ENCODE results near the gene INTS4. TPM values are rescaled to one million over a fixed set of nuclear protein-coding genes. Genes with fewer than 3 reads are reported as not detected.
A peak's percentile ranks its signal among the peaks of the same experiment; 100 is the strongest.

Gene INTS4
- total and polyA plus RNA-seq, 2 experiments from 2014 or later = 24.6 to 47.6 TPM

DNA sequence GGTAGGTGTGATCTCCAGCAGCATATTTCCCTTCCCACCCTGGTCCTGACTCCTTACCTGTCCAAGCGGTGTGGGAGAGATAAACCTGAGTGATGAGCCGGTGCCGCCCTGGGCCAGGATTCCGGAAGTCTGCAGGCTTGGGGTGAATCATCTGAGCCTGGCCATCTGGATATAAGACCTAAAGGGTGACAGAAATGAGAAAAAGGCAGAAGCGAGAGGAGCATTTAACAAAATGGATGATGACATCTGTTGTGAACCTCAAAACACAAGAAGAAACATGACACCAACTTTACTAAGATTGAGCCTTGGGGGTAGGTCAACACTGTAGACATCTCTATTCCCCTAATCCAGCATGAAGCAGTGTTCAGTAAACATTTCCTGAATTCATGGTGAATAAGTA, 110.7 kb downstream of the INTS4 start:
- no peaks in the 10 kb centered on the region for H3F3A ChIP-seq (replicated peaks; ENCODE audit: low read depth)
- H3K79me2 ChIP-seq (replicated peaks; ENCODE audit: insufficient read depth) = no peaks in the 10 kb centered on the region
- H3K27me3 Mint-ChIP-seq (ENCODE audit: insufficient read depth, low read depth, poor library complexity) = peaks cover 3% of the 10 kb centered on the region
- peak overlapping the region; percentile 50; the same call in 1 of the 2 replicates for H3K27ac Mint-ChIP-seq
- no peaks in the 10 kb centered on the region for H3K9me2 ChIP-seq (ENCODE audit: insufficient read depth)
- no peak overlapping the region for H2AFZ ChIP-seq
- TF ChIP-seq, protein P1, sequence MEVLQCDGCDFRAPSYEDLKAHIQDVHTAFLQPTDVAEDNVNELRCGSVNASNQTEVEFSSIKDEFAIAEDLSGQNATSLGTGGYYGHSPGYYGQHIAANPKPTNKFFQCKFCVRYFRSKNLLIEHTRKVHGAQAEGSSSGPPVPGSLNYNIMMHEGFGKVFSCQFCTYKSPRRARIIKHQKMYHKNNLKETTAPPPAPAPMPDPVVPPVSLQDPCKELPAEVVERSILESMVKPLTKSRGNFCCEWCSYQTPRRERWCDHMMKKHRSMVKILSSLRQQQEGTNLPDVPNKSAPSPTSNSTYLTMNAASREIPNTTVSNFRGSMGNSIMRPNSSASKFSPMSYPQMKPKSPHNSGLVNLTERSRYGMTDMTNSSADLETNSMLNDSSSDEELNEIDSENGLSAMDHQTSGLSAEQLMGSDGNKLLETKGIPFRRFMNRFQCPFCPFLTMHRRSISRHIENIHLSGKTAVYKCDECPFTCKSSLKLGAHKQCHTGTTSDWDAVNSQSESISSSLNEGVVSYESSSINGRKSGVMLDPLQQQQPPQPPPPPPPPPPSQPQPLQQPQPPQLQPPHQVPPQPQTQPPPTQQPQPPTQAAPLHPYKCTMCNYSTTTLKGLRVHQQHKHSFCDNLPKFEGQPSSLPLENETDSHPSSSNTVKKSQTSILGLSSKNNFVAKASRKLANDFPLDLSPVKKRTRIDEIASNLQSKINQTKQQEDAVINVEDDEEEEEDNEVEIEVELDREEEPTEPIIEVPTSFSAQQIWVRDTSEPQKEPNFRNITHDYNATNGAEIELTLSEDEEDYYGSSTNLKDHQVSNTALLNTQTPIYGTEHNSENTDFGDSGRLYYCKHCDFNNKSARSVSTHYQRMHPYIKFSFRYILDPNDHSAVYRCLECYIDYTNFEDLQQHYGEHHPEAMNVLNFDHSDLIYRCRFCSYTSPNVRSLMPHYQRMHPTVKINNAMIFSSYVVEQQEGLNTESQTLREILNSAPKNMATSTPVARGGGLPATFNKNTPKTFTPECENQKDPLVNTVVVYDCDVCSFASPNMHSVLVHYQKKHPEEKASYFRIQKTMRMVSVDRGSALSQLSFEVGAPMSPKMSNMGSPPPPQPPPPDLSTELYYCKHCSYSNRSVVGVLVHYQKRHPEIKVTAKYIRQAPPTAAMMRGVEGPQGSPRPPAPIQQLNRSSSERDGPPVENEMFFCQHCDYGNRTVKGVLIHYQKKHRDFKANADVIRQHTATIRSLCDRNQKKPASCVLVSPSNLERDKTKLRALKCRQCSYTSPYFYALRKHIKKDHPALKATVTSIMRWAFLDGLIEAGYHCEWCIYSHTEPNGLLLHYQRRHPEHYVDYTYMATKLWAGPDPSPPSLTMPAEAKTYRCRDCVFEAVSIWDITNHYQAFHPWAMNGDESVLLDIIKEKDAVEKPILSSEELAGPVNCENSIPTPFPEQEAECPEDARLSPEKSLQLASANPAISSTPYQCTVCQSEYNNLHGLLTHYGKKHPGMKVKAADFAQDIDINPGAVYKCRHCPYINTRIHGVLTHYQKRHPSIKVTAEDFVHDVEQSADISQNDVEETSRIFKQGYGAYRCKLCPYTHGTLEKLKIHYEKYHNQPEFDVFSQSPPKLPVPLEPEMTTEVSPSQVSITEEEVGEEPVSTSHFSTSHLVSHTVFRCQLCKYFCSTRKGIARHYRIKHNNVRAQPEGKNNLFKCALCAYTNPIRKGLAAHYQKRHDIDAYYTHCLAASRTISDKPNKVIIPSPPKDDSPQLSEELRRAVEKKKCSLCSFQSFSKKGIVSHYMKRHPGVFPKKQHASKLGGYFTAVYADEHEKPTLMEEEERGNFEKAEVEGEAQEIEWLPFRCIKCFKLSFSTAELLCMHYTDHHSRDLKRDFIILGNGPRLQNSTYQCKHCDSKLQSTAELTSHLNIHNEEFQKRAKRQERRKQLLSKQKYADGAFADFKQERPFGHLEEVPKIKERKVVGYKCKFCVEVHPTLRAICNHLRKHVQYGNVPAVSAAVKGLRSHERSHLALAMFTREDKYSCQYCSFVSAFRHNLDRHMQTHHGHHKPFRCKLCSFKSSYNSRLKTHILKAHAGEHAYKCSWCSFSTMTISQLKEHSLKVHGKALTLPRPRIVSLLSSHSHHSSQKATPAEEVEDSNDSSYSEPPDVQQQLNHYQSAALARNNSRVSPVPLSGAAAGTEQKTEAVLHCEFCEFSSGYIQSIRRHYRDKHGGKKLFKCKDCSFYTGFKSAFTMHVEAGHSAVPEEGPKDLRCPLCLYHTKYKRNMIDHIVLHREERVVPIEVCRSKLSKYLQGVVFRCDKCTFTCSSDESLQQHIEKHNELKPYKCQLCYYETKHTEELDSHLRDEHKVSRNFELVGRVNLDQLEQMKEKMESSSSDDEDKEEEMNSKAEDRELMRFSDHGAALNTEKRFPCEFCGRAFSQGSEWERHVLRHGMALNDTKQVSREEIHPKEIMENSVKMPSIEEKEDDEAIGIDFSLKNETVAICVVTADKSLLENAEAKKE (CRISPR knock-in tag; IDR thresholded peaks at IDR 0.05) = no peak
- no peak for TF ChIP-seq POLR2AphosphoS5 (IDR thresholded peaks at IDR 0.05; ENCODE audit: low read depth)
- TF ChIP-seq, protein P2, sequence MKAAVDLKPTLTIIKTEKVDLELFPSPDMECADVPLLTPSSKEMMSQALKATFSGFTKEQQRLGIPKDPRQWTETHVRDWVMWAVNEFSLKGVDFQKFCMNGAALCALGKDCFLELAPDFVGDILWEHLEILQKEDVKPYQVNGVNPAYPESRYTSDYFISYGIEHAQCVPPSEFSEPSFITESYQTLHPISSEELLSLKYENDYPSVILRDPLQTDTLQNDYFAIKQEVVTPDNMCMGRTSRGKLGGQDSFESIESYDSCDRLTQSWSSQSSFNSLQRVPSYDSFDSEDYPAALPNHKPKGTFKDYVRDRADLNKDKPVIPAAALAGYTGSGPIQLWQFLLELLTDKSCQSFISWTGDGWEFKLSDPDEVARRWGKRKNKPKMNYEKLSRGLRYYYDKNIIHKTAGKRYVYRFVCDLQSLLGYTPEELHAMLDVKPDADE (IDR thresholded peaks at IDR 0.05) = no peak
- TF ChIP-seq ZNF114 (CRISPR knock-in tag; IDR thresholded peaks at IDR 0.05) = no peak
- TF ChIP-seq CREB1 (CRISPR knock-in tag; IDR thresholded peaks at IDR 0.05; ENCODE audit: low read depth) = no peak
- no peak for TF ChIP-seq EZH2 (IDR thresholded peaks at IDR 0.05; ENCODE audit: low read depth, unreplicated experiment)
- no peak for TF ChIP-seq STAT1 (IDR thresholded peaks at IDR 0.05; ENCODE audit: unreplicated experiment)
- TF ChIP-seq EZH2phosphoT487 (IDR thresholded peaks at IDR 0.05; ENCODE audit: unreplicated experiment) = no peak
- TF ChIP-seq, protein P3, sequence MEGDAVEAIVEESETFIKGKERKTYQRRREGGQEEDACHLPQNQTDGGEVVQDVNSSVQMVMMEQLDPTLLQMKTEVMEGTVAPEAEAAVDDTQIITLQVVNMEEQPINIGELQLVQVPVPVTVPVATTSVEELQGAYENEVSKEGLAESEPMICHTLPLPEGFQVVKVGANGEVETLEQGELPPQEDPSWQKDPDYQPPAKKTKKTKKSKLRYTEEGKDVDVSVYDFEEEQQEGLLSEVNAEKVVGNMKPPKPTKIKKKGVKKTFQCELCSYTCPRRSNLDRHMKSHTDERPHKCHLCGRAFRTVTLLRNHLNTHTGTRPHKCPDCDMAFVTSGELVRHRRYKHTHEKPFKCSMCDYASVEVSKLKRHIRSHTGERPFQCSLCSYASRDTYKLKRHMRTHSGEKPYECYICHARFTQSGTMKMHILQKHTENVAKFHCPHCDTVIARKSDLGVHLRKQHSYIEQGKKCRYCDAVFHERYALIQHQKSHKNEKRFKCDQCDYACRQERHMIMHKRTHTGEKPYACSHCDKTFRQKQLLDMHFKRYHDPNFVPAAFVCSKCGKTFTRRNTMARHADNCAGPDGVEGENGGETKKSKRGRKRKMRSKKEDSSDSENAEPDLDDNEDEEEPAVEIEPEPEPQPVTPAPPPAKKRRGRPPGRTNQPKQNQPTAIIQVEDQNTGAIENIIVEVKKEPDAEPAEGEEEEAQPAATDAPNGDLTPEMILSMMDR (conservative IDR thresholded peaks at IDR 0.05; ENCODE audit: low read depth in 2 of 2) = no peak
- no peak for TF ChIP-seq ZNF331 (CRISPR knock-in tag; IDR thresholded peaks at IDR 0.05; ENCODE audit: low read depth)
- H3K4me1 Mint-ChIP-seq = no peaks in the 10 kb centered on the region
- H3K27ac ChIP-seq (ENCODE audit: low read depth) = 0 out of 2 replicates have a peak overlapping the region, but pooled peaks have one; percentile 19
- no peak overlapping the region for H3K4me3 Mint-ChIP-seq
- no peak overlapping the region for H3K4me2 ChIP-seq
- H3K4me1 ChIP-seq (ENCODE audit: insufficient read depth) = no peaks in the 10 kb centered on the region; the same call in 1 of the 2 replicates
- no peaks in the 10 kb centered on the region for H4K20me1 ChIP-seq (replicated peaks; ENCODE audit: insufficient read depth)
- peaks cover 4% of the 10 kb centered on the region; the same call in 1 of the 2 replicates for H3K36me3 ChIP-seq (ENCODE audit: insufficient read depth)
- no peaks in the 10 kb centered on the region for H3K27me3 ChIP-seq (ENCODE audit: insufficient read depth)
- DNase-seq (ENCODE audit: low spot score) = no peak
- no peak for ATAC-seq
- H3K36me3 Mint-ChIP-seq (ENCODE audit: low read depth) = peaks cover 14% of the 10 kb centered on the region; the same call in 2 of the 3 replicates
- H3K9me3 Mint-ChIP-seq = no peaks in the 10 kb centered on the region; the same call in 2 of the 3 replicates
- no peak overlapping the region for H3K4me3 ChIP-seq

Data from GM23338 (cell line).